ENCODE measurements around the gene PON3. TPM values are rescaled to one million over a fixed set of nuclear protein-coding genes. Genes with fewer than 3 reads are reported as not detected.

PON3 gene
- total RNA-seq, 1 experiment from 2014 or later: not detected

GRCh38 chr7:95321720-95322119 lies 74.5 kb downstream of the PON3 start:
- H3K4me1 Mint-ChIP-seq: peaks cover 11 to 20% of the 10 kb centered on the region in 2 experiments
- no peak overlapping the region for H2AFZ ChIP-seq (ENCODE audit: low read length)
- no peak overlapping the region for H3T11ph ChIP-seq (ENCODE audit: low read length)
- H4K20me1 ChIP-seq (ENCODE audit: control insufficient read depth, insufficient read depth, insufficient read length): no peaks in the 10 kb centered on the region
- H3K14ac ChIP-seq (ENCODE audit: insufficient read depth, low read length): no peak overlapping the region
- H3K18ac ChIP-seq (ENCODE audit: insufficient read length, low read depth, low read length): no peak overlapping the region
- WGBS (ENCODE audit: extremely low coverage, insufficient read length, low lambda C conversion rate): no CpG with 5 or more reads among the region's 1 CpG
- no peak overlapping the region for H2AK5ac ChIP-seq (ENCODE audit: insufficient read length, low read length)
- H4K91ac ChIP-seq (ENCODE audit: insufficient read length, low read depth, low read length): no peak overlapping the region
- H3K36me3 Mint-ChIP-seq (ENCODE audit: insufficient read depth in 1 of 3, low read depth in 3 of 3): no peaks in the 10 kb centered on the region
- H3K23ac ChIP-seq (ENCODE audit: insufficient read length, low read depth, low read length): no peak overlapping the region
- H3K9ac ChIP-seq (ENCODE audit: extremely low read depth, insufficient read length, low read length): no peak overlapping the region
- H3K9me3 ChIP-seq (ENCODE audit: control insufficient read depth, low read depth, low read length): no peaks in the 10 kb centered on the region
- H3K23me2 ChIP-seq (ENCODE audit: insufficient read length, low read depth, low read length, poor library complexity, severe bottlenecking): peaks cover 3% of the 10 kb centered on the region
- peaks cover 2% of the 10 kb centered on the region; the same call in 1 of the 2 replicates for H3K27me3 ChIP-seq (ENCODE audit: insufficient read depth, low read length)
- H3K79me1 ChIP-seq (ENCODE audit: insufficient read depth, low read depth, low read length, poor library complexity, severe bottlenecking): no peaks in the 10 kb centered on the region
- H4K8ac ChIP-seq (replicated peaks; ENCODE audit: insufficient read length, low read depth, low read length): no peak overlapping the region
- H3K4ac ChIP-seq (ENCODE audit: low read depth, low read length): no peak overlapping the region
- no peak for DNase-seq
- no peak overlapping the region for H2BK12ac ChIP-seq (ENCODE audit: insufficient read length, low read depth, low read length)
- no peak overlapping the region for H3K27ac Mint-ChIP-seq
- H3K27ac ChIP-seq (ENCODE audit: insufficient read length, low read depth, low read length): no peak overlapping the region
- H3K9me3 Mint-ChIP-seq: no peaks in the 10 kb centered on the region
- no peaks in the 10 kb centered on the region for H3K79me2 ChIP-seq (ENCODE audit: insufficient read depth, low read length)
- H2BK15ac ChIP-seq (ENCODE audit: low read depth, low read length): no peak overlapping the region
- no peaks in the 10 kb centered on the region for H3K4me1 ChIP-seq (ENCODE audit: insufficient read depth, low read length)
- H3K4me2 ChIP-seq (ENCODE audit: insufficient read depth, insufficient read length, low read length): no peak overlapping the region
- TF ChIP-seq CTCF (conservative IDR thresholded peaks at IDR 0.05): no peak
- H3K4me3 Mint-ChIP-seq: no peak overlapping the region
- H2BK120ac ChIP-seq (ENCODE audit: low read depth, low read length, poor library complexity, severe bottlenecking): no peak overlapping the region
- no peak overlapping the region for H3K56ac ChIP-seq (ENCODE audit: insufficient read length, low read depth, low read length)
- peaks cover 23% of the 10 kb centered on the region for H3K27me3 Mint-ChIP-seq (ENCODE audit: low read depth)
- no peak overlapping the region for H4K5ac ChIP-seq (ENCODE audit: insufficient read length, low read depth, low read length)
- no peak overlapping the region for H2BK20ac ChIP-seq (ENCODE audit: low read depth, low read length, poor library complexity, severe bottlenecking)
- no peak overlapping the region for H2BK5ac ChIP-seq (ENCODE audit: insufficient read length, low read length)
